ENCODE measurements around the gene IL13RA1. TPM values are rescaled to one million over a fixed set of nuclear protein-coding genes. Genes with fewer than 3 reads are reported as not detected.
A peak's percentile ranks its signal among the peaks of the same experiment; 100 is the strongest.
"Not testable (repeated sequence)": the region's sequence is repeated elsewhere in the genome, so short reads cannot be mapped to it uniquely, and the experiment has no call there.

IL13RA1 gene
- total RNA-seq, 1 experiment from 2014 or later = 33.2 TPM

DNA sequence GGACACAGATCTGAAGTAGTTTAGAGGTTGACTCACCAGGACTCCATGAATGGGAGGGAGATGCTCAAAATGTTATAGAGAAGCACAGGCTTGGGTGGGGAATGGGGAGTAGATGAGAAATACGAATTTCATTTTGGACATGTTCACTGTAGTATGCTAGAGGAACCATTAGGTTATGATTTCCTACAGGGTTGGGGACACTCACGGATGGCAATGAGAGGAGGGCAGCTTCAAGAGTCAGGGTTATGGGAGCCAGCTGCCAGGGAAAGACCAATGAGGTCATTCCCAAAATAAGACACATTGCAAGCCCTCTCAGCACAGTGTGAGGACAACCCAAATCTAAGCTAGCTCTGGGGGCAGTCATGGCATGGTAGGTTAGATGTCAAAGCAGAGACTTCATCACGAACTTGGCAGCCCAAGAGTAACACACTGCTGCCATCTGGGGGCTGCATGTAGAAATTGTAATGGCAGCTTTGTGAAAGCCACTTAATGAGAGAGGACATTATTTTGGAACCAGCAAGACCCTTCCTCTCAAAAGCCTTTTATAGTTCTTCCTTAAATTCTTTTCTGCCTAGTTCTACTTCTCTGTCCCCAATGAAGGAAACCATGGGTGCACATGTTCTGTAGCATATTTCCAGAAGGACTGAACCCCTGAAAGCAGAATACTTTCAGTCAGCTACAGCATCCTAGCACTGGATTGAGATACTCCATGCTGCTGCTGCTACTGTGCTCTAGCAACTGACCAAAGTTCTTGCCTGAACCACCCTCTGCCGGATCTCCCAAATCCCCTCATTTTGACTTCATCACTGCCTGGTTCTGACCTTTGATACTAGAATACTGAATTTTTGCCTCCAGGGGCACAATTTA is 80.0 kb downstream of the IL13RA1 start:
- no TSS peak for BruUV-seq (replicated peaks)
- CTCF ChIA-PET = interaction anchor here (0.8 to 0.9 kb wide), 2 partner anchors 32 to 163 kb away, joined by 5 read pairs; no protein-coding TSS in a partner anchor
- no peaks in the 10 kb centered on the region for H3K4me1 Mint-ChIP-seq (ENCODE audit: low read depth, unreplicated experiment)

DNA sequence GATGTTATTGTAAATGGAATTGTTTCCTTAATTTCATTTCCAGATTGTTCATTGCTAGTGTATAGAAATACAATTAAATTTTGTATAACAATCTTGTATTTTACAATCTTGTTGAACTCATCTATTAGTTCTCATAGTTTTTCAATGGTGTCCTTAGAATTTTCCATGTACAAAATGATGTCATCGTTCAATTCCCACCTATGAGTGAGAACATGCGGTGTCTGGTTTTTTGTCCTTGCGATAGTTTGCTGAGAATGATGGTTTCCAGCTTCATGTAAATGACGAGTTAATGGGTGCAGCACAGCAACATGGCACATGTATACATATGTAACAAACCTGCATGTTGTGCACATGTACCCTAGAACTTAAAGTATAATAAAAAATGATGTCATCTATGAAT is 89.9 kb downstream of the IL13RA1 start:
- H3K4me1 Mint-ChIP-seq (ENCODE audit: low read depth, unreplicated experiment); H3K27me3 ChIP-seq (replicated peaks; ENCODE audit: control insufficient read depth, insufficient read depth, low read length); POLR2A ChIA-PET; H3K4me1 ChIP-seq; H3K36me3 Mint-ChIP-seq (ENCODE audit: insufficient read depth, unreplicated experiment); DNase-seq; CTCF ChIA-PET; intact Hi-C loops (cut with micrococcal nuclease; ENCODE audit: unreplicated experiment); H3K27ac Mint-ChIP-seq (ENCODE audit: unreplicated experiment); BruUV-seq (replicated peaks); H3K4me3 ChIP-seq (ENCODE audit: low read depth, low read length); H3K9me3 Mint-ChIP-seq (ENCODE audit: unreplicated experiment); H3K4me3 Mint-ChIP-seq (ENCODE audit: unreplicated experiment); H3K27me3 Mint-ChIP-seq (ENCODE audit: insufficient read depth, unreplicated experiment); H3K9me3 ChIP-seq; H3K36me3 ChIP-seq (ENCODE audit: control insufficient read depth, insufficient read depth, low read length): not testable (repeated sequence)

More for the DNA sequence above, 80.0 kb downstream of the IL13RA1 start:
- DNase-seq = peak; percentile 36 to 49
- H3K27ac Mint-ChIP-seq (ENCODE audit: unreplicated experiment) = no peak overlapping the region
- Histone ChIP-seq H3K27me3 (replicated peaks; ENCODE audit: control insufficient read depth, insufficient read depth, low read length) (no peaks in the 10 kb centered on the region), H3K36me3 (ENCODE audit: control insufficient read depth, insufficient read depth, low read length) (no peaks in the 10 kb centered on the region), H3K9me3 (no peaks in the 10 kb centered on the region), H3K4me3 (ENCODE audit: low read depth, low read length) (no peak overlapping the region), H3K4me1 (no peaks in the 10 kb centered on the region)
- no peaks in the 10 kb centered on the region for H3K27me3 Mint-ChIP-seq (ENCODE audit: insufficient read depth, unreplicated experiment)
- no peaks in the 10 kb centered on the region for H3K9me3 Mint-ChIP-seq (ENCODE audit: unreplicated experiment)
- no peaks in the 10 kb centered on the region for H3K36me3 Mint-ChIP-seq (ENCODE audit: insufficient read depth, unreplicated experiment)
- intact Hi-C loops (cut with micrococcal nuclease; ENCODE audit: unreplicated experiment) = loop anchor here (1.0 kb wide), 4 partner anchors 45 to 203 kb away; no protein-coding TSS in a partner anchor
- POLR2A ChIA-PET = no interaction called here
- H3K4me3 Mint-ChIP-seq (ENCODE audit: unreplicated experiment) = no peak overlapping the region
- TF ChIP-seq, protein P1, sequence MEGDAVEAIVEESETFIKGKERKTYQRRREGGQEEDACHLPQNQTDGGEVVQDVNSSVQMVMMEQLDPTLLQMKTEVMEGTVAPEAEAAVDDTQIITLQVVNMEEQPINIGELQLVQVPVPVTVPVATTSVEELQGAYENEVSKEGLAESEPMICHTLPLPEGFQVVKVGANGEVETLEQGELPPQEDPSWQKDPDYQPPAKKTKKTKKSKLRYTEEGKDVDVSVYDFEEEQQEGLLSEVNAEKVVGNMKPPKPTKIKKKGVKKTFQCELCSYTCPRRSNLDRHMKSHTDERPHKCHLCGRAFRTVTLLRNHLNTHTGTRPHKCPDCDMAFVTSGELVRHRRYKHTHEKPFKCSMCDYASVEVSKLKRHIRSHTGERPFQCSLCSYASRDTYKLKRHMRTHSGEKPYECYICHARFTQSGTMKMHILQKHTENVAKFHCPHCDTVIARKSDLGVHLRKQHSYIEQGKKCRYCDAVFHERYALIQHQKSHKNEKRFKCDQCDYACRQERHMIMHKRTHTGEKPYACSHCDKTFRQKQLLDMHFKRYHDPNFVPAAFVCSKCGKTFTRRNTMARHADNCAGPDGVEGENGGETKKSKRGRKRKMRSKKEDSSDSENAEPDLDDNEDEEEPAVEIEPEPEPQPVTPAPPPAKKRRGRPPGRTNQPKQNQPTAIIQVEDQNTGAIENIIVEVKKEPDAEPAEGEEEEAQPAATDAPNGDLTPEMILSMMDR (IDR thresholded peaks at IDR 0.05; ENCODE audit: insufficient read depth in 1 of 2, low read depth in 1 of 2, low read length in 1 of 2, severe bottlenecking in 1 of 2, unreplicated experiment in 1 of 2) = peak; percentile 55 to 70

DNA sequence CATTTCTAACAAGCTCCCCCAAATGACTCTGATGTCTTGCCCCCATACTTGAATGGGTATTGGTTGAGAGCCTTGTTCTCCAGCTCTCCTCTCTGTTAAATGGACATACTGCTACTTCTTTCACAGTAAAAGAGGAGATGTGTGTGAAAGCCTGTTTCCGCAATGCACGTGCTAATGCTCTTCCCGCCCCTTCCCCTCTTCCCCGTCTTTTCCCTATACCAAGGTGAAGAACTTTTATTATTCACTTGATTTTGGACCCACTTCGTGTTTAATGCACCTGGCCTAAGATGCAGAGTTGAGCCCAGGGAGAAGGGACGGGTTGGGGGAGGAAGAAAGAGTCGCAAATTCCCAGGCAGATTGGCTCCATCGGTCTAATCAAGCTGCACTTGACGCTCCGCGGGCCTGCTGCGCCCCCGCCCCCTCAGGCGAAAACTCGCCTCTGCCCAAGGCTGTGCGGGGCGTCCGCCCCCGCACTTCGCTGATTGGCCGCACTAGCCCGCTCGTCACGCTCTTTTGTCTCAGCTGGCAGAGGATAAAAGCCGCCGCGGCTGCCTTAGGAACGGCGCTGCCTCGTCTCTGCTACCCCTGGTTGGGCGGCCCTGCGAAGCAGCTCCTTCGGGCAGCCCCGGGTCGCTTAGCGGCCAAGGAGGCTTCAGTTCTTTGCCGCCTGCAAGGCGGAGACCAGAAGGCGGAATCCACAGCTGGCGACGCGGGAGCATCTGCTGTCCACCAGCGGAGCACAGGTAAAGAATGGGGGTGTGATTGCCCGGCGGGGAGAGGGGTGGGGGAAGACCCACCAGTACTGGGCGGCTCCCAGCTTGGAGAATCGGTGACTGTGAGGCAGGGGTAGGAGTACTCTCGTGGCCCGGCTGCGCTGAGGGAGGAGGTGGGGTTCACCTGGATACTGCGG is 96.1 kb downstream of the IL13RA1 start, which contains the start of gene ZCCHC12:
ZCCHC12 (plus strand) TSS at position 562 of the 910 bp plus-strand sequence. CDS start 1,421 bp downstream, outside the sequence.
- POLR2A ChIA-PET = interaction anchor here (0.6 kb wide), 1 partner anchor 92 kb away, joined by 6 read pairs; no protein-coding TSS in a partner anchor
- Mint-ChIP-seq H3K27me3 (ENCODE audit: insufficient read depth, unreplicated experiment) (peaks cover 19% of the 10 kb centered on the region), H3K4me1 (ENCODE audit: low read depth, unreplicated experiment) (no peaks in the 10 kb centered on the region), H3K4me3 (ENCODE audit: unreplicated experiment) (peak within 1 kb of the TSS; percentile 83), H3K27ac (ENCODE audit: unreplicated experiment) (no peak within 1 kb of the TSS), H3K36me3 (ENCODE audit: insufficient read depth, unreplicated experiment) (no peaks in the 10 kb centered on the region), H3K9me3 (ENCODE audit: unreplicated experiment) (no peaks in the 10 kb centered on the region)
- DNase-seq = peak; percentile 65 to 66
- Histone ChIP-seq H3K36me3 (ENCODE audit: control insufficient read depth, insufficient read depth, low read length) (no peaks in the 10 kb centered on the region), H3K4me3 (ENCODE audit: low read depth, low read length) (peak within 1 kb of the TSS; percentile 30), H3K4me1 (no peaks in the 10 kb centered on the region), H3K27me3 (replicated peaks; ENCODE audit: control insufficient read depth, insufficient read depth, low read length) (no peaks in the 10 kb centered on the region), H3K9me3 (no peaks in the 10 kb centered on the region)
- no TSS peak for BruUV-seq (replicated peaks)
- intact Hi-C loops (cut with micrococcal nuclease; ENCODE audit: unreplicated experiment) = no loop called here
- TF ChIP-seq, protein P1 (IDR thresholded peaks at IDR 0.05; ENCODE audit: insufficient read depth in 1 of 2, low read depth in 1 of 2, low read length in 1 of 2, severe bottlenecking in 1 of 2, unreplicated experiment in 1 of 2) = no peak
- CTCF ChIA-PET = interaction anchor here (0.6 to 1.1 kb wide), 3 partner anchors 16 to 364 kb away, joined by 3 to 7 read pairs (median 3); no protein-coding TSS in a partner anchor
